CD4-positive, alpha-beta T cell treated with Interleukin-15 for 1 hour (primary cell): Measurements from ENCODE around the gene DENND4A.
"Not testable (repeated sequence)": the region's sequence is repeated elsewhere in the genome, so short reads cannot be mapped to it uniquely, and the experiment has no call there.

Source experiments
- DNase-seq: peaks from one replicate; pipeline ENCODE4 v3.0.0-alpha.2; 2020

Gene DENND4A

DNA sequence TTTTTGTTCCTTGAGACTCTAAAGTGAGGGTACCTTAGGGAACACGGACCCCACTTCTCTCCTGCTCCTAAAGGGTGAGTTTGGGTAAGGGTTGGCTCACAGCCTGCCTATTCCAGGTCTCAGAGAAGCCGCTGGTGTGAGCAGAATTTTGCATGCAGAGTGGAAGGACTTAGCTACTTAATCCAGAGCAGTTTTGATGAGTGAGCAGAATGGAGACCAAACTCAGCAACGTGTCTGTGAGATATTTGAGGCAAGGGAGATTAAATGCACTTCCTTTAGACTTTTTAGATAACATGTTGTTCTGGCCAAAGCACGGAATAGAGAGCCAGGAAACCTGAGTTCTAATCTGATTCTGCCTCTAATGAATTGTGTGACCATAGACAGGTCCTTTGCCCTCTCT lies 165.2 kb downstream of the DENND4A start:
- no peak for DNase-seq

GRCh38 chr15:65623103-65623502 lies 169.0 kb downstream of the DENND4A start:
- DNase-seq: no peak

DNA sequence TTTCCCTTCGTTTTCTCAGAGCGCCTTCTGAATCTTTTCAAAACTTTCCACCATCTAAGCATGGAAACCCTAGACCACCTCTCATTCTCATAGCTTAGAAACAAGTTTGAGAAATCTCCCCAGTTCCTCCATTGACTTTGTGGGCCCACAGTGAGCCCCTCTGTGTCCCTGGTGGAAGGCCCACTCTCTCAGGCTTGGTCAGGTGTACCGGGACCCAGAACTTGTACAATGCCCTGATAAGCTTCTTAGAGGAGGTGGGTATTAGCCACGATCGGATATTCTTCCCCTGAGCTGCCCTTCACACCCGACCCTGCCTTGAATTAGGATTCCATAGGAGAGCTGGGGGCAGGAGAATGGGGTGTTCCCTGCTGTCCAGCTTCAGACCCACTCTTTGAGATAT lies 170.5 kb downstream of the DENND4A start, which contains the start of gene SLC24A1:
Gene SLC24A1, plus strand, starts transcription at position 301 of the 400 bp plus-strand sequence. CDS start 2,143 bp downstream, outside the sequence.
- DNase-seq: no peak

GRCh38 chr15:65620833-65621232 lies 171.3 kb downstream of the DENND4A start:
- DNase-seq: no peak

GRCh38 chr15:65619626-65620290 lies 172.3 kb downstream of the DENND4A start:
- DNase-seq: no peak

DNA sequence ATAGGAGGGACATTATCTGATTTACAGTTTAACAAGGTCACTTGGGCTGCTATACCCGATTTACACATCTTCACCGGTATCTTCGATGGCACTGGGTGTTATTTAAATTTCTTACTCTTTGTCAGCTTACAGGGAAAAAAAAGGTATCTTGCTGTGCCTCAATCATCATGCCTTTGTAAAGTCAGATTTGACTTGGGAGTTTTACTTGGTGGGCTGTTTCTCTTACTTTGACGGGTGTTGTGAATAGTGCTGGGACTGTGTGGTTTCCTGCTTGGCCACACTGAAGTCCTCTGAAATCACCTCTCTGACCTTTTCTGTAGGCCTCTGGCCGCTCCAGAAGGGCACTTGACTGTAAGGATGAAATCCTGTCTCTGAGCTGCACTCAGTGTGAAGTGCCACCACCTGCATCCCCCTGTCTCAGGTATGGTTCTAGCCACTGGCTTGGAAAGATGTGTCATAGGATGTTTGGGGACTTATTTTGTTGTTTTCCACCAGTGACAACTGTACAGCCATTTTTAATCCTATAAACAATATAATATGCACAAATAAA lies 173.5 kb downstream of the DENND4A start:
- no peak for DNase-seq

DNA sequence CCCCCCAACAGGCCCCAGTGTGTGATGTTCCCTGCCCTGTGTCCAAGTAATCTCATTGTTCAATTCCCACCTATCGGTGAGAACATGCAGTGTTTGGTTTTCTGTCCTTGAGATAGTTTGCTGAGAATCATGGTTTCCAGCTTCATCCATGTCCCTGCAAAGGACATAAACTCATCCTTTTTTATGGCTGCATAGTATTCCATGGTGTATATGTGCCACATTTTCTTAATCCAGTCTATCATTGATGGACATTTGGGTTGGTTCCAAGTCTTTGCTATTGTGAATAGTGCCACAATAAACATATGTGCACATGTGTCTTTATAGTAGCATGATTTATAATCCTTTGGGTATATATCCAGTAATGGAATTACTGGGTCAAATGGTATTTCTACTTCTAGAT lies 176.2 kb downstream of the DENND4A start:
- not testable (repeated sequence) for DNase-seq

- no peak for DNase-seq
Measured at GRCh38 chr15:65612949-65613744, 178.9 kb downstream of the DENND4A start.

DNA sequence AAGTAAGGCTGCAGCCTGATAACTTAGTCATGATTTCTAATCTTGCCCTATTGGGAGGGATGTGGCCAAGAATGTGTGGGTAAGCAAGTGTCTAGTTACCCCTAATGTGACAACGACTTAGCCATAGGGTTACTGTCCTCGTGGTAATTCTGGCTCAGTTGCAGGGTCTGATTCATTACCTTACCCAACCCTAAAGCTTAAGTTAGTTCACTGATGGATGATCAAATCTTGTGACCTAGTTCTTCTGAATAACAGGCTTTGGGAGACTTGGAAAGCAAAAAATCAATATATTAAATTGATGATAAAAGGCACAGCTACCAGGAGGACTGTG lies 179.5 kb downstream of the DENND4A start:
- DNase-seq: no peak

DNA sequence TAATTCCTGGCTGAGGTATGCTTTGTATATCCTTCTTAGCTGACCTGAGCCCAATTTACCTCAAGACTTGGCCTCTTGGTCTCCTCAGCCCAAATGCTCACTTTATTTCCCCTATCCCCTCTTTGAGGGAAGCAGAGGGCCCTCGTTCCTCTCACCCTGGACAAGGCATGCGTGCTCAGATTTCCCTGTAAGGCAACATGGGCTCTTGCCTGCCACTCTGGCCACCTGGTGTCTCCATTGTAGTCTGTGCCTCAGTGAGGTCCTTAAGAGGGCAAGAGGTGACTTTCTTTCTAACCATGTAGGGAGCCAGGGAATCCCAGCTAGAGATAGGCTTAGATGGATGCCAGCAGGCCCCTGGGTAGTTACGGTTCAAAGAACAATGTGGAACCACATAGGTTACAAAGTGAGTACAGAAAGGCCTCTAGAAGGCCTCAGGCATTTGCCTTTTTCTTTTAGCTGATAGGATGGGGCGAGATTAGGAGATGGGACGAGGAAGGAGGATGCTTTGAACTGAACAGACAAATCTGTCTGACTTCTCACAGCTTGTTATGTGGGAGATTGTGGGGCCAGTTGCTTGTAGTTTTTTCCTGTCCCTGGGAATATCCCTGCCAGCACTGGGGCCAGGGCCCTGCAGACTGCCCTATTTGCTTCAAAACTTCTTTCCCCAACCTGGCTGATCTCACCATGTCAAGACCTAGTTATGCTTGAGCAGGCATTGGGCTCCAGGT lies 180.0 kb downstream of the DENND4A start:
- DNase-seq: no peak

- peak; percentile 91 for DNase-seq
Measured at GRCh38 chr15:65610871-65611718, 181.0 kb downstream of the DENND4A start, which contains the start of gene INTS14. Gene INTS14, minus strand, starts transcription at chr15:65611131. Its CDS starts 3,751 bp downstream, at chr15:65607380.
